SK-N-SH (cell line): ENCODE measurements around the gene HRK. TPM values are rescaled to one million over a fixed set of nuclear protein-coding genes. Genes with fewer than 3 reads are reported as not detected.
A peak's percentile ranks its signal among the peaks of the same experiment; 100 is the strongest.

Source experiments
- CTCF ChIA-PET: fragments of 300-600, 350-600 bp; formaldehyde crosslinking; extraction: SDS; loops from one replicate; lab custom pipeline; 2021; lab: Yijun Ruan, JAX
- POLR2A ChIA-PET: fragments of 350-600 bp; sonication (Branson Sonifier 250); formaldehyde crosslinking; extraction: SDS; loops from one replicate; lab custom pipeline; 2020; ENCODE audit warnings: antibody characterized with exemption, inconsistent platforms; lab: Yijun Ruan, JAX
- DNase-seq: peaks from one replicate; pipeline ENCODE4 v3.0.0; 2012
- H2AFZ ChIP-seq: fragments of 200-600 bp; sonication (generic); 2 replicates; pipeline ENCODE4 v1.8.1; 2016; ENCODE audit warnings: antibody characterized with exemption, mild to moderate bottlenecking, low read depth
- H3F3A ChIP-seq: fragments of 200-600 bp; sonication (generic); replicated peaks from 2 replicates; pipeline ENCODE3; 2016; ENCODE audit warnings: antibody characterized with exemption, mild to moderate bottlenecking; ENCODE audit not compliant: insufficient read depth
- H3K27ac ChIP-seq, 2 experiments: fragments of 200-500 bp in 1 of 2; fragments of 200-600 bp in 1 of 2; sonication (Bioruptor generic) in 1 of 2; sonication (generic), shearing (Covaris generic) in 1 of 2; 2 replicates each; pipeline versions ENCODE4 v1.5.1 to v1.6.1; 2014 to 2016; ENCODE audit warnings: low read depth in 2 of 2, inconsistent platforms in 1 of 2, low read length in 1 of 2, mild to moderate bottlenecking in 1 of 2, mixed read lengths in 1 of 2
- H3K27me3 ChIP-seq: fragments of 200-600 bp; sonication (generic), shearing (Covaris generic); 2 replicates; pipeline ENCODE4 v1.6.1; 2016; ENCODE audit warnings: mixed run types; ENCODE audit not compliant: insufficient read depth
- H3K36me3 ChIP-seq, 2 experiments: fragments of 200-500 bp in 1 of 2; fragments of 200-600 bp in 1 of 2; sonication (Bioruptor generic) in 1 of 2; sonication (generic) in 1 of 2; replicated peaks in 1 of 2; 2 replicates each; pipeline versions ENCODE3 to v1.5.1; 2014 to 2016; ENCODE audit warnings: low read length in 1 of 2, mild to moderate bottlenecking in 1 of 2; ENCODE audit not compliant: insufficient read depth in 2 of 2, control insufficient read depth in 1 of 2
- H3K4me1 ChIP-seq, 2 experiments: fragments of 200-500 bp in 1 of 2; fragments of 200-600 bp in 1 of 2; sonication (Bioruptor generic) in 1 of 2; sonication (generic), shearing (Covaris generic) in 1 of 2; 2 replicates each; pipeline versions ENCODE4 v1.5.1 to v1.6.1; 2014 to 2016; ENCODE audit warnings: low read depth in 1 of 2, low read length in 1 of 2, mixed run types in 1 of 2; ENCODE audit not compliant: insufficient read depth in 2 of 2, control insufficient read depth in 1 of 2
- H3K4me2 ChIP-seq: fragments of 200-600 bp; sonication (generic), shearing (Covaris generic); 2 replicates; pipeline ENCODE4 v1.6.1; 2017; ENCODE audit warnings: mixed run types
- H3K4me3 ChIP-seq, 2 experiments: fragments of 200-500 bp in 1 of 2; fragments of 200-600 bp in 1 of 2; sonication (Bioruptor generic) in 1 of 2; sonication (generic), shearing (Covaris generic) in 1 of 2; 2 replicates each; pipeline versions ENCODE4 v1.5.1 to v1.8.1; 2014 to 2016; ENCODE audit warnings: low read depth in 2 of 2, inconsistent platforms in 1 of 2, low read length in 1 of 2, mild to moderate bottlenecking in 1 of 2, mixed read lengths in 1 of 2, moderate library complexity in 1 of 2
- H3K79me2 ChIP-seq: fragments of 200-600 bp; sonication (generic); 2 replicates; pipeline ENCODE4 v1.8.1; 2017; ENCODE audit warnings: mild to moderate bottlenecking; ENCODE audit not compliant: insufficient read depth
- H3K9ac ChIP-seq: fragments of 200-600 bp; sonication (generic); 2 replicates; pipeline ENCODE4 v1.6.1; 2017; ENCODE audit warnings: mixed run types
- H3K9me2 ChIP-seq: fragments of 200-600 bp; sonication (generic); 2 replicates; pipeline ENCODE4 v1.6.1; 2017; ENCODE audit warnings: mixed run types
- H3K9me3 ChIP-seq: fragments of 200-600 bp; sonication (generic); 2 replicates; pipeline ENCODE4 v1.6.1; 2017; ENCODE audit warnings: mixed run types, mild to moderate bottlenecking, moderate library complexity
- H4K20me1 ChIP-seq: fragments of 200-600 bp; sonication (generic); 2 replicates; pipeline ENCODE4 v1.6.1; 2017; ENCODE audit warnings: mild to moderate bottlenecking, mixed run types; ENCODE audit not compliant: insufficient read depth
- CHD2 ChIP-seq: fragments of 150-350 bp; IDR thresholded peaks from 2 replicates; pipeline ENCODE4 v1.6.1; 2018; ENCODE audit warnings: low read length; ENCODE audit not compliant: partially characterized antibody
- EP300 ChIP-seq, 2 experiments: IDR thresholded peaks; 2 replicates each; pipeline versions ENCODE4 v1.4.0 to v1.6.1; 2012; ENCODE audit warnings: borderline replicate concordance in 1 of 2, low read depth in 1 of 2, low read length in 1 of 2
- EZH2phosphoT487 ChIP-seq: fragments of 200-600 bp; sonication (generic); IDR thresholded peaks from 2 replicates; pipeline ENCODE4 v1.6.1; 2017; ENCODE audit warnings: low read depth, mixed run types, mild to moderate bottlenecking, antibody characterized with exemption, moderate library complexity, borderline replicate concordance
- FOSL2 ChIP-seq: IDR thresholded peaks from 2 replicates; pipeline ENCODE4 v1.4.0; 2012; ENCODE audit warnings: low read depth, mild to moderate bottlenecking, moderate library complexity, borderline replicate concordance
- FOXJ3 ChIP-seq: sonication (generic); formaldehyde crosslinking; IDR thresholded peaks from 2 replicates; pipeline ENCODE4 v1.5.1; 2020; ENCODE audit warnings: mild to moderate bottlenecking, missing genetic modification reagents
- FOXM1 ChIP-seq: IDR thresholded peaks from 2 replicates; pipeline ENCODE4 v1.4.0; 2012; ENCODE audit warnings: low read depth, mild to moderate bottlenecking
- JUND ChIP-seq: IDR thresholded peaks from 2 replicates; pipeline ENCODE4 v1.4.0; 2012
- MEF2A ChIP-seq: IDR thresholded peaks from 2 replicates; pipeline ENCODE4 v1.4.0; 2012; ENCODE audit warnings: low read depth, borderline replicate concordance
- MXI1 ChIP-seq: IDR thresholded peaks from 2 replicates; pipeline ENCODE4 v1.6.1; 2012; ENCODE audit warnings: mild to moderate bottlenecking, low read depth, low read length, improper control_type of control experiment
- NRF1 ChIP-seq: IDR thresholded peaks from 2 replicates; pipeline ENCODE4 v1.6.1; 2012; ENCODE audit warnings: low read depth, mild to moderate bottlenecking, low read length
- POLR2AphosphoS5 ChIP-seq: IDR thresholded peaks from 2 replicates; pipeline ENCODE4 v1.6.1; 2012; ENCODE audit warnings: low read depth, low read length
- RCOR1 ChIP-seq: fragments of 150-350 bp; IDR thresholded peaks from 2 replicates; pipeline ENCODE4 v1.6.1; 2017; ENCODE audit warnings: antibody characterized with exemption, low read length
- RFX5 ChIP-seq: IDR thresholded peaks from 2 replicates; pipeline ENCODE4 v1.6.1; 2012; ENCODE audit warnings: mild to moderate bottlenecking, improper control_type of control experiment, low read length
- RXRA ChIP-seq: IDR thresholded peaks from 2 replicates; pipeline ENCODE4 v1.4.0; 2012; ENCODE audit warnings: low read depth, mild to moderate bottlenecking, borderline replicate concordance
- SIN3A ChIP-seq: IDR thresholded peaks from 2 replicates; pipeline ENCODE4 v1.6.1; 2012; ENCODE audit warnings: low read depth, mild to moderate bottlenecking, low read length, moderate library complexity, borderline replicate concordance
- TAF1 ChIP-seq: IDR thresholded peaks from 2 replicates; pipeline ENCODE4 v1.6.1; 2012; ENCODE audit warnings: low read depth, mild to moderate bottlenecking, low read length, moderate library complexity, borderline replicate concordance
- TCF12 ChIP-seq: IDR thresholded peaks from 2 replicates; pipeline ENCODE4 v1.4.0; 2012
- YY1 ChIP-seq: IDR thresholded peaks from 2 replicates; pipeline ENCODE4 v1.4.0; 2012; ENCODE audit warnings: low read depth, mild to moderate bottlenecking
- WGBS: methylation state at CpG from one replicate; pipeline ENCODE4 v1.1.6; 2017; ENCODE audit warnings: low lambda C conversion rate; 5-methylcytosine and 5-hydroxymethylcytosine counted together
- polyA plus RNA-seq, 3 experiments: library from polyadenylated mRNA; depleted of rRNA; stranded (reverse); fragments of >200 nt; gene quantifications; 2 replicates each; pipeline ENCODE4 v1.2.3, GENCODE V29; 2012
- TF ChIP-seq, protein P1 (sequence below): fragments of 200-600 bp; sonication (generic); IDR thresholded peaks from 2 replicates; pipeline ENCODE4 v1.6.1; 2017; ENCODE audit warnings: antibody characterized with exemption, mild to moderate bottlenecking, moderate library complexity
- TF ChIP-seq, protein P2 (sequence below): IDR thresholded peaks from 2 replicates; pipeline ENCODE4 v1.4.0; 2012; ENCODE audit warnings: low read depth, borderline replicate concordance
- TF ChIP-seq, protein P3 (sequence below): fragments of 150-350 bp; IDR thresholded peaks from 2 replicates; pipeline ENCODE4 v1.6.1; 2016; ENCODE audit warnings: mild to moderate bottlenecking, low read depth, low read length
- TF ChIP-seq, protein P4 (sequence below): IDR thresholded peaks from 2 replicates; pipeline ENCODE4; 2012
- TF ChIP-seq, protein P5 (sequence below): fragments of 150-350 bp; IDR thresholded peaks from 2 replicates; pipeline ENCODE4 v1.6.1; 2017; ENCODE audit warnings: antibody characterized with exemption, low read length, low read depth, borderline replicate concordance
- TF ChIP-seq, protein P6 (sequence below): IDR thresholded peaks from 2 replicates; pipeline ENCODE4 v1.4.0; 2012; ENCODE audit warnings: low read depth, borderline replicate concordance

Gene HRK
- polyA plus RNA-seq, 1 of the 3 experiments (the other 2 are of a cell fraction): 0.02 TPM

DNA sequence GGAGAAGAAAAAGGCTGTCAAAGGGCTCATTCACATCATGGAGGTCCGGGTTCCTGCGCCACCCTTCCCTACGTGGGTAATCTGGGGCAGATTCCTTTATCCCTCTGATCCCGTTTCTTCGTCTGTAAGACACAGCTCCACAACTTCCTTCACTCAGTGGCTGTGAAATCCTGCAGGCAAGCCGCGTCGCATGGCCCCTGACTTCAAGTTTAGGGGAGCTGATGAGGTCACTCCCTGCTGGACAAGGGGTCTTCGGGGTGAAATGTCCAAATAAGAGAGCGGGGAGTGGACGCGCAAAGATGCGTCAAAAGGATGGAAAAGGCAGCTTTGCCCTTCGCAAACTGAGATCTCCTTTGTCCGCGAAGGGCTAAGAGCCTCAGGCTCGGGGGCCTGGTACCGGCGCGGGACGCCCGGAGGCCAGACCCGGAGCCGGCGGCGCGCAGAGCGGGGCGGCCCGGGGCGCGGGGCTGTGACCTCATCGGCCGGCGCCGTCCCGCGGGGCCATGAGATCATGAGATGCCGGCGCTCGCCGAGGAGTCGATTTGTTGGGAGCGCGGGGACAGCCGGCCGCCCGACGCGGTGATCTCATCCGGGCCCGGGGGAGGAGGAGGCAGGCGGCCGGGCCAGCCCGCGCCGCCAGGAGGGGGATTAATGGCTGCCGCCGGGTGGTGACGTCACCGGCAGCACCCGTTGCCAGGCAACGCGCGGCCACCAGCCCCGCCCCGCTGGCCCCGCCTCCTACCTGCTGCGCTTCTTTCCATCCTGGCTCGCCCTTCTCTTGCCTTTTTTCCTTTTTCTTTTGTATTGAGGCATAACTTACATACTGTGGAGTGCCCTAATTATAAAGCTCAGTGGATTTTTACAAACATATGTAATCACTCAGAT is 62.1 kb downstream of the HRK start:
- peak overlapping the region; percentile 100 for H3K9ac ChIP-seq
- peaks cover 4 to 8% of the 10 kb centered on the region in 2 experiments; a peak in 2 of 4 replicates for H3K4me1 ChIP-seq
- peak overlapping the region; percentile 92 to 95 for H3K27ac ChIP-seq
- ChIA-PET POLR2A (interaction anchor here (0.9 kb wide), 1 partner anchor 61 kb away, joined by 3 read pairs; no protein-coding TSS in a partner anchor), CTCF (no interaction called here)
- WGBS: 5% methylated on average over 30 of the region's 70 CpGs
- no peaks in the 10 kb centered on the region for H3K27me3 ChIP-seq
- peaks cover 14% of the 10 kb centered on the region for H3F3A ChIP-seq
- no peaks in the 10 kb centered on the region for H3K9me3 ChIP-seq
- peak overlapping the region; percentile 99 for H2AFZ ChIP-seq
- H3K79me2 ChIP-seq: peaks cover 3% of the 10 kb centered on the region; the same call in 1 of the 2 replicates
- no peaks in the 10 kb centered on the region for H3K9me2 ChIP-seq
- peak overlapping the region; percentile 70 to 98 for H3K4me3 ChIP-seq
- DNase-seq: peak; percentile 99
- H3K36me3 ChIP-seq: no peaks in the 10 kb centered on the region
- H3K4me2 ChIP-seq: peak overlapping the region; percentile 82
- no peaks in the 10 kb centered on the region for H4K20me1 ChIP-seq
- no peak for TF ChIP-seq NRF1
- no peak for TF ChIP-seq FOXJ3 (CRISPR knock-in tag)
- peak; percentile 43; the same call in 1 of the 2 replicates for TF ChIP-seq RFX5
- no peak for TF ChIP-seq JUND
- no peak for TF ChIP-seq RCOR1
- 0 out of 2 replicates have a peak, but pooled peaks have one; percentile 42 for TF ChIP-seq MXI1
- no peak for TF ChIP-seq EZH2phosphoT487
- TF ChIP-seq, protein P1, sequence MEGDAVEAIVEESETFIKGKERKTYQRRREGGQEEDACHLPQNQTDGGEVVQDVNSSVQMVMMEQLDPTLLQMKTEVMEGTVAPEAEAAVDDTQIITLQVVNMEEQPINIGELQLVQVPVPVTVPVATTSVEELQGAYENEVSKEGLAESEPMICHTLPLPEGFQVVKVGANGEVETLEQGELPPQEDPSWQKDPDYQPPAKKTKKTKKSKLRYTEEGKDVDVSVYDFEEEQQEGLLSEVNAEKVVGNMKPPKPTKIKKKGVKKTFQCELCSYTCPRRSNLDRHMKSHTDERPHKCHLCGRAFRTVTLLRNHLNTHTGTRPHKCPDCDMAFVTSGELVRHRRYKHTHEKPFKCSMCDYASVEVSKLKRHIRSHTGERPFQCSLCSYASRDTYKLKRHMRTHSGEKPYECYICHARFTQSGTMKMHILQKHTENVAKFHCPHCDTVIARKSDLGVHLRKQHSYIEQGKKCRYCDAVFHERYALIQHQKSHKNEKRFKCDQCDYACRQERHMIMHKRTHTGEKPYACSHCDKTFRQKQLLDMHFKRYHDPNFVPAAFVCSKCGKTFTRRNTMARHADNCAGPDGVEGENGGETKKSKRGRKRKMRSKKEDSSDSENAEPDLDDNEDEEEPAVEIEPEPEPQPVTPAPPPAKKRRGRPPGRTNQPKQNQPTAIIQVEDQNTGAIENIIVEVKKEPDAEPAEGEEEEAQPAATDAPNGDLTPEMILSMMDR: no peak
- TF ChIP-seq, protein P2, sequence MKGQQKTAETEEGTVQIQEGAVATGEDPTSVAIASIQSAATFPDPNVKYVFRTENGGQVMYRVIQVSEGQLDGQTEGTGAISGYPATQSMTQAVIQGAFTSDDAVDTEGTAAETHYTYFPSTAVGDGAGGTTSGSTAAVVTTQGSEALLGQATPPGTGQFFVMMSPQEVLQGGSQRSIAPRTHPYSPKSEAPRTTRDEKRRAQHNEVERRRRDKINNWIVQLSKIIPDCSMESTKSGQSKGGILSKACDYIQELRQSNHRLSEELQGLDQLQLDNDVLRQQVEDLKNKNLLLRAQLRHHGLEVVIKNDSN: peak; percentile 25; the same call in 1 of the 2 replicates
- TF ChIP-seq, protein P3, sequence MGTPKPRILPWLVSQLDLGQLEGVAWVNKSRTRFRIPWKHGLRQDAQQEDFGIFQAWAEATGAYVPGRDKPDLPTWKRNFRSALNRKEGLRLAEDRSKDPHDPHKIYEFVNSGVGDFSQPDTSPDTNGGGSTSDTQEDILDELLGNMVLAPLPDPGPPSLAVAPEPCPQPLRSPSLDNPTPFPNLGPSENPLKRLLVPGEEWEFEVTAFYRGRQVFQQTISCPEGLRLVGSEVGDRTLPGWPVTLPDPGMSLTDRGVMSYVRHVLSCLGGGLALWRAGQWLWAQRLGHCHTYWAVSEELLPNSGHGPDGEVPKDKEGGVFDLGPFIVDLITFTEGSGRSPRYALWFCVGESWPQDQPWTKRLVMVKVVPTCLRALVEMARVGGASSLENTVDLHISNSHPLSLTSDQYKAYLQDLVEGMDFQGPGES: no peak
- TF ChIP-seq TAF1: peak; percentile 59; the same call in 1 of the 2 replicates
- TF ChIP-seq TCF12: no peak; the same call in 1 of the 2 replicates
- no peak for TF ChIP-seq FOXM1
- TF ChIP-seq FOSL2: no peak; the same call in 1 of the 2 replicates
- TF ChIP-seq RXRA: no peak
- TF ChIP-seq, protein P4, sequence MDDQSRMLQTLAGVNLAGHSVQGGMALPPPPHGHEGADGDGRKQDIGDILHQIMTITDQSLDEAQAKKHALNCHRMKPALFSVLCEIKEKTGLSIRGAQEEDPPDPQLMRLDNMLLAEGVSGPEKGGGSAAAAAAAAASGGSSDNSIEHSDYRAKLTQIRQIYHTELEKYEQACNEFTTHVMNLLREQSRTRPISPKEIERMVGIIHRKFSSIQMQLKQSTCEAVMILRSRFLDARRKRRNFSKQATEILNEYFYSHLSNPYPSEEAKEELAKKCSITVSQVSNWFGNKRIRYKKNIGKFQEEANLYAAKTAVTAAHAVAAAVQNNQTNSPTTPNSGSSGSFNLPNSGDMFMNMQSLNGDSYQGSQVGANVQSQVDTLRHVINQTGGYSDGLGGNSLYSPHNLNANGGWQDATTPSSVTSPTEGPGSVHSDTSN: 0 out of 2 replicates have a peak, but pooled peaks have one; percentile 35
- TF ChIP-seq EP300 (IDR thresholded peaks at IDR 0.05; ENCODE audit: borderline replicate concordance in 1 of 2, low read depth in 1 of 2, low read length in 1 of 2): no peak
- TF ChIP-seq, protein P5, sequence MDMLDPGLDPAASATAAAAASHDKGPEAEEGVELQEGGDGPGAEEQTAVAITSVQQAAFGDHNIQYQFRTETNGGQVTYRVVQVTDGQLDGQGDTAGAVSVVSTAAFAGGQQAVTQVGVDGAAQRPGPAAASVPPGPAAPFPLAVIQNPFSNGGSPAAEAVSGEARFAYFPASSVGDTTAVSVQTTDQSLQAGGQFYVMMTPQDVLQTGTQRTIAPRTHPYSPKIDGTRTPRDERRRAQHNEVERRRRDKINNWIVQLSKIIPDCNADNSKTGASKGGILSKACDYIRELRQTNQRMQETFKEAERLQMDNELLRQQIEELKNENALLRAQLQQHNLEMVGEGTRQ: no peak
- peak; percentile 89 for TF ChIP-seq YY1
- no peak for TF ChIP-seq MEF2A
- TF ChIP-seq, protein P6, sequence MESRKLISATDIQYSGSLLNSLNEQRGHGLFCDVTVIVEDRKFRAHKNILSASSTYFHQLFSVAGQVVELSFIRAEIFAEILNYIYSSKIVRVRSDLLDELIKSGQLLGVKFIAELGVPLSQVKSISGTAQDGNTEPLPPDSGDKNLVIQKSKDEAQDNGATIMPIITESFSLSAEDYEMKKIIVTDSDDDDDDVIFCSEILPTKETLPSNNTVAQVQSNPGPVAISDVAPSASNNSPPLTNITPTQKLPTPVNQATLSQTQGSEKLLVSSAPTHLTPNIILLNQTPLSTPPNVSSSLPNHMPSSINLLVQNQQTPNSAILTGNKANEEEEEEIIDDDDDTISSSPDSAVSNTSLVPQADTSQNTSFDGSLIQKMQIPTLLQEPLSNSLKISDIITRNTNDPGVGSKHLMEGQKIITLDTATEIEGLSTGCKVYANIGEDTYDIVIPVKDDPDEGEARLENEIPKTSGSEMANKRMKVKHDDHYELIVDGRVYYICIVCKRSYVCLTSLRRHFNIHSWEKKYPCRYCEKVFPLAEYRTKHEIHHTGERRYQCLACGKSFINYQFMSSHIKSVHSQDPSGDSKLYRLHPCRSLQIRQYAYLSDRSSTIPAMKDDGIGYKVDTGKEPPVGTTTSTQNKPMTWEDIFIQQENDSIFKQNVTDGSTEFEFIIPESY: no peak
- peak; percentile 59; the same call in 1 of the 2 replicates for TF ChIP-seq SIN3A
- peak; percentile 87 for TF ChIP-seq POLR2AphosphoS5
- TF ChIP-seq CHD2: no peak
